Stomach (tissue), 9 donors: ENCODE results near the gene FNDC11. TPM values are rescaled to one million over a fixed set of nuclear protein-coding genes. Genes with fewer than 3 reads are reported as not detected.

Source experiments
- DNase-seq, 2 donors: peaks; one replicate each; pipeline versions ENCODE4 v3.0.0 to v3.0.0-alpha.2; 2013 to 2019
- H3K27ac ChIP-seq, 5 donors: fragments of 200-600 bp in 4 of 5; sonication (generic) in 4 of 5; one replicate each; pipeline ENCODE4 v1.5.1; 2013 to 2019; ENCODE audit warnings: mild to moderate bottlenecking in 1 of 5, moderate library complexity in 1 of 5
- H3K27me3 ChIP-seq, 3 donors: fragments of 200-600 bp; sonication (generic); one replicate each; pipeline ENCODE4 v1.5.1; 2017 to 2019; ENCODE audit warnings: mixed run types in 1 of 3
- H3K36me3 ChIP-seq, 4 donors: fragments of 200-600 bp; sonication (generic); 1 replicate in 3 of 4; 2 replicates in 1 of 4; pipeline ENCODE4 v1.5.1; 2016 to 2019
- H3K4me1 ChIP-seq, 4 donors: fragments of 200-600 bp; sonication (generic); one replicate each; pipeline ENCODE4 v1.5.1; 2016 to 2019
- H3K4me3 ChIP-seq, 4 donors: fragments of 200-600 bp; sonication (generic) in 3 of 4; one replicate each; pipeline ENCODE4 v1.5.1; 2016 to 2019; ENCODE audit warnings: mild to moderate bottlenecking in 1 of 4
- H3K9me3 ChIP-seq, 4 donors: fragments of 200-600 bp; sonication (generic); one replicate each; pipeline ENCODE4 v1.5.1; 2016 to 2019
- CTCF ChIP-seq, 7 experiments: fragments of 450-650 bp in 4 of 7; fragments of 200-600 bp in 3 of 7; sonication (generic) in 3 of 7; IDR thresholded peaks; one replicate each; pipeline ENCODE4 v1.5.1; 2016 to 2019; ENCODE audit warnings: antibody characterized with exemption in 7 of 7, control low read depth in 2 of 7, mild to moderate bottlenecking in 1 of 7
- EP300 ChIP-seq: sonication (generic); formaldehyde crosslinking; IDR thresholded peaks from one replicate; pipeline ENCODE4 v1.6.1; 2017; ENCODE audit warnings: antibody characterized with exemption
- POLR2A ChIP-seq, 4 donors: fragments of 450-650 bp; IDR thresholded peaks; one replicate each; pipeline ENCODE4 v1.6.1; 2016; ENCODE audit warnings: antibody characterized with exemption in 4 of 4, control low read depth in 2 of 4, mild to moderate bottlenecking in 1 of 4, moderate library complexity in 1 of 4
- POLR2AphosphoS5 ChIP-seq, 3 donors: sonication (generic); formaldehyde crosslinking; IDR thresholded peaks; one replicate each; pipeline ENCODE4 v1.6.1; 2016; ENCODE audit warnings: antibody characterized with exemption in 3 of 3
- WGBS, 5 donors: extraction: QIAGEN DNeasy Blood & Tissue Kit in 3 of 5; methylation state at CpG; one replicate each; pipeline versions ENCODE4 v1.1.5 to v1.1.7; 2013 to 2018; 5-methylcytosine and 5-hydroxymethylcytosine counted together
- intact Hi-C: fragments of 100-400 bp; cut with DNase I; formaldehyde crosslinking; loops from one replicate; pipeline ENCODE4 v1.15.1; 2023; ENCODE audit warnings: low total_unique reads
- polyA plus RNA-seq, 3 donors: library from polyadenylated mRNA; stranded (reverse); fragments of 200-250 nt; gene quantifications; one replicate each; pipeline ENCODE4 v1.2.3, GENCODE V29; 2013
- total RNA-seq, 5 donors: library from RNA; depleted of rRNA; stranded (reverse); fragments of >200 nt; gene quantifications; one replicate each; pipeline versions ENCODE4 v1.1.0 to v1.2.3, GENCODE V29; 2014 to 2016
- donor health status: healthy with polysubstance abuse.
- donor health status: Bipolar disorder and iron deficiency.
- donor health status: healthy.

Gene FNDC11
- total and polyA plus RNA-seq, 8 donors, result 0.25 to 3.1 (median 0.55) TPM; not detected in 3

- H3K9me3 ChIP-seq, result peaks cover 0 to 8% (median 0%) of the 10 kb centered on the region in 4 donors
- WGBS, 5 donors, result 39 to 77% (median 57%) methylated on average over 6 to 13 of the region's 13 CpGs
- H3K27ac ChIP-seq, result peak overlapping the region; percentile 6 to 99 (median 96)
- peak overlapping the region; percentile 77 to 98 (median 91) for H3K4me3 ChIP-seq
- intact Hi-C loops, result no loop called here
- peaks cover 0 to 21% (median 13%) of the 10 kb centered on the region in 4 donors for H3K36me3 ChIP-seq
- DNase-seq, result peak in 1 of 2 donors; percentile 55
- no peaks in the 10 kb centered on the region for H3K27me3 ChIP-seq
- TF ChIP-seq EP300, result no peak
- TF ChIP-seq POLR2AphosphoS5 (IDR thresholded peaks at IDR 0.05), result no peak
- TF ChIP-seq POLR2A (IDR thresholded peaks at IDR 0.05), result no peak
- no peak for TF ChIP-seq CTCF (IDR thresholded peaks at IDR 0.05)
- peaks cover 20 to 56% (median 42%) of the 10 kb centered on the region in 4 donors for H3K4me1 ChIP-seq
These were observed 31.7 kb upstream of the FNDC11 start for GRCh38 chr20:63522091-63522868.

- Histone ChIP-seq H3K27ac (peak overlapping the region in 4 of 5 donors; percentile 26 to 99 (median 82)), H3K9me3 (peaks cover 0 to 8% (median 0%) of the 10 kb centered on the region in 4 donors), H3K27me3 (no peaks in the 10 kb centered on the region), H3K4me1 (peaks cover 20 to 56% (median 42%) of the 10 kb centered on the region in 4 donors), H3K4me3 (peak overlapping the region in 2 of 4 donors; percentile 77 to 85), H3K36me3 (peaks cover 0 to 21% (median 13%) of the 10 kb centered on the region in 4 donors)
- intact Hi-C loops, result no loop called here
- TF ChIP-seq POLR2A (IDR thresholded peaks at IDR 0.05) (no peak), EP300 (no peak), CTCF (IDR thresholded peaks at IDR 0.05) (no peak), POLR2AphosphoS5 (IDR thresholded peaks at IDR 0.05) (no peak)
- 92 to 98% (median 97%) methylated on average over 6 to 11 of the region's 11 CpGs for WGBS, 5 donors
- DNase-seq, result peak in 1 of 2 donors; percentile 21
These were observed 30.9 kb upstream of the FNDC11 start for GRCh38 chr20:63522981-63523611.

- Histone ChIP-seq H3K27me3 (peaks cover 0 to under 1% (median 0%) of the 10 kb centered on the region in 3 donors), H3K4me1 (peaks cover 14 to 41% (median 27%) of the 10 kb centered on the region in 4 donors), H3K4me3 (no peak overlapping the region), H3K36me3 (peaks cover 0 to 21% (median 13%) of the 10 kb centered on the region in 4 donors), H3K27ac (peak overlapping the region in 1 of 5 donors; percentile 22), H3K9me3 (peaks cover 0 to 8% (median 0%) of the 10 kb centered on the region in 4 donors)
- no peak for TF ChIP-seq POLR2AphosphoS5 (IDR thresholded peaks at IDR 0.05)
- no peak for TF ChIP-seq CTCF (IDR thresholded peaks at IDR 0.05)
- TF ChIP-seq EP300, result no peak
- TF ChIP-seq POLR2A (IDR thresholded peaks at IDR 0.05), result no peak
- WGBS, 5 donors, result 54 to 62% (median 62%) methylated on average over 3 of the region's 3 CpGs
- intact Hi-C loops, result no loop called here
- DNase-seq, result no peak
These were observed 28.8 kb upstream of the FNDC11 start for GRCh38 chr20:63525185-63525584.

- 0 to 28% (median 8%) methylated on average over 2 of the region's 2 CpGs for WGBS, 5 donors
- H3K4me1 ChIP-seq, result peaks cover 14 to 47% (median 27%) of the 10 kb centered on the region in 4 donors
- peak overlapping the region in 1 of 5 donors; percentile 22 for H3K27ac ChIP-seq
- intact Hi-C loops, result no loop called here
- peaks cover 0 to 21% (median 13%) of the 10 kb centered on the region in 4 donors for H3K36me3 ChIP-seq
- peak in 1 of 2 donors; percentile 26 for DNase-seq
- TF ChIP-seq POLR2A (IDR thresholded peaks at IDR 0.05), result no peak
- TF ChIP-seq POLR2AphosphoS5 (IDR thresholded peaks at IDR 0.05), result peak in 1 of 3 donors; percentile 54
- H3K9me3 ChIP-seq, result peaks cover 0 to 8% (median 0%) of the 10 kb centered on the region in 4 donors
- H3K4me3 ChIP-seq, result no peak overlapping the region
- H3K27me3 ChIP-seq, result peaks cover 0 to 8% (median 0%) of the 10 kb centered on the region in 3 donors
These were observed 28.0 kb upstream of the FNDC11 start for GRCh38 chr20:63525971-63526370.
